Endothelial cell of umbilical vein (primary cell): ENCODE data around the gene RPS6KA3. TPM values are rescaled to one million over a fixed set of nuclear protein-coding genes. Genes with fewer than 3 reads are reported as not detected.

Experiments used
- BruUV-seq: library from RNA; stranded (reverse); fragments of 400-500 nt; replicated peaks from 2 replicates; lab custom pipeline; 2021; lab: Mats Ljungman, UMichigan
- CTCF ChIA-PET: fragments of 300-600, 350-600 bp; sonication (Branson Sonifier 250); formaldehyde crosslinking; loops from one replicate; lab custom pipeline; 2021; ENCODE audit warnings: antibody characterized with exemption, inconsistent platforms; lab: Charles Lee
- POLR2A ChIA-PET: fragments of 300-600, 350-600 bp; sonication (Branson Sonifier 250); formaldehyde crosslinking; loops from one replicate; lab custom pipeline; 2021; ENCODE audit warnings: antibody characterized with exemption, inconsistent platforms; lab: Charles Lee
- DNase-seq: peaks from one replicate; pipeline ENCODE4 v3.0.0-alpha.2; 2011; ENCODE audit warnings: low read depth, low spot score
- FAIRE-seq: peaks from 2 replicates; lab custom pipeline; 2011; peaks lifted over from hg19 to GRCh38; lab: Jason Lieb, UNC
- H2AFZ ChIP-seq: 2 replicates; pipeline ENCODE4 v1.6.0; 2012; ENCODE audit warnings: low read depth, low read length, control low read depth, inconsistent platforms
- H3K27ac ChIP-seq: 2 replicates; pipeline ENCODE4 v1.5.1; 2011; ENCODE audit warnings: low read depth, mild to moderate bottlenecking, control low read depth, low read length, moderate library complexity; ENCODE audit not compliant: insufficient read depth
- H3K27me3 ChIP-seq, 2 experiments: 2 replicates each; pipeline versions ENCODE4 v1.6.0 to v1.6.1; 2011; ENCODE audit warnings: low read length in 2 of 2, mixed read lengths in 1 of 2; ENCODE audit not compliant: control insufficient read depth in 2 of 2, insufficient read depth in 2 of 2
- H3K36me3 ChIP-seq, 2 experiments: 2 replicates in 1 of 2; 3 replicates in 1 of 2; pipeline ENCODE4 v1.5.1; 2011; ENCODE audit warnings: low read length in 2 of 2, mild to moderate bottlenecking in 1 of 2, moderate library complexity in 1 of 2; ENCODE audit not compliant: control insufficient read depth in 2 of 2, insufficient read depth in 2 of 2; ENCODE audit errors: extremely low read depth in 1 of 2
- H3K4me1 ChIP-seq: 3 replicates; pipeline ENCODE4 v1.5.1; 2011; ENCODE audit warnings: mild to moderate bottlenecking, low read length; ENCODE audit not compliant: control insufficient read depth, insufficient read depth; ENCODE audit errors: extremely low read depth
- H3K4me2 ChIP-seq: 2 replicates; pipeline ENCODE4 v1.6.1; 2011; ENCODE audit warnings: low read length, control low read depth, mixed read lengths; ENCODE audit not compliant: insufficient read depth
- H3K4me3 ChIP-seq, 3 experiments: fragments of 200-600 bp in 1 of 3; sonication (generic), shearing (Covaris generic) in 1 of 3; replicated peaks in 1 of 3; 2 replicates each; pipeline ENCODE4 v1.5.1; 2011 to 2016; ENCODE audit warnings: control low read depth in 3 of 3, low read length in 3 of 3, mild to moderate bottlenecking in 2 of 3, inconsistent platforms in 1 of 3, low read depth in 1 of 3, moderate library complexity in 1 of 3; ENCODE audit not compliant: insufficient read depth in 1 of 3
- H3K79me2 ChIP-seq: 2 replicates; pipeline ENCODE4 v1.6.0; 2012; ENCODE audit warnings: low read length, inconsistent platforms; ENCODE audit not compliant: control insufficient read depth, insufficient read depth
- H3K9ac ChIP-seq: replicated peaks from 2 replicates; pipeline ENCODE3; 2011; ENCODE audit warnings: low read length, control low read depth; ENCODE audit not compliant: insufficient read depth; ENCODE audit errors: extremely low read depth
- H3K9me1 ChIP-seq: replicated peaks from 3 replicates; pipeline ENCODE4 v1.6.0; 2011; ENCODE audit warnings: mild to moderate bottlenecking, low read length; ENCODE audit not compliant: control insufficient read depth, insufficient read depth; ENCODE audit errors: extremely low read depth
- H3K9me3 ChIP-seq: replicated peaks from 2 replicates; pipeline ENCODE4 v1.5.1; 2012; ENCODE audit warnings: low read length, inconsistent platforms; ENCODE audit not compliant: control insufficient read depth, insufficient read depth
- H4K20me1 ChIP-seq: replicated peaks from 2 replicates; pipeline ENCODE3; 2011; ENCODE audit warnings: mild to moderate bottlenecking, low read length; ENCODE audit not compliant: control insufficient read depth, insufficient read depth; ENCODE audit errors: extremely low read depth
- CTCF ChIP-seq, 2 donors: IDR thresholded peaks; 1 replicate in 1 of 2; 2 replicates in 1 of 2; pipeline ENCODE4 v1.5.1; 2011; ENCODE audit warnings: low read length in 2 of 2, mild to moderate bottlenecking in 2 of 2, moderate library complexity in 2 of 2, control low read depth in 1 of 2, inconsistent platforms in 1 of 2, low read depth in 1 of 2; ENCODE audit not compliant: insufficient read depth in 1 of 2; ENCODE audit errors: extremely low read depth in 1 of 2
- EZH2 ChIP-seq: IDR thresholded peaks from 2 replicates; pipeline ENCODE4 v1.6.1; 2012; ENCODE audit warnings: borderline replicate concordance, low read depth, mild to moderate bottlenecking, moderate library complexity, low read length, inconsistent platforms; ENCODE audit not compliant: severe bottlenecking
- FOS ChIP-seq: IDR thresholded peaks from 2 replicates; pipeline ENCODE4 v1.6.1; 2011; ENCODE audit warnings: mild to moderate bottlenecking, low read length, moderate library complexity, borderline replicate concordance; ENCODE audit not compliant: insufficient read depth
- GATA2 ChIP-seq: IDR thresholded peaks from 2 replicates; pipeline ENCODE4 v1.7.0; 2011; ENCODE audit warnings: low read depth, mild to moderate bottlenecking, moderate library complexity, mixed read lengths, low read length; ENCODE audit not compliant: insufficient read length, insufficient read depth
- MAX ChIP-seq: IDR thresholded peaks from 2 replicates; pipeline ENCODE4 v1.6.1; 2011; ENCODE audit not compliant: insufficient read depth, insufficient read length
- MYC ChIP-seq: IDR thresholded peaks from one replicate; pipeline ENCODE4 v1.6.1; 2011; ENCODE audit warnings: mild to moderate bottlenecking, low read depth, low read length
- POLR2A ChIP-seq: IDR thresholded peaks from 2 replicates; pipeline ENCODE4 v1.6.1; 2012; ENCODE audit warnings: low read depth, mild to moderate bottlenecking, control low read depth, low read length
- POLR2AphosphoS5 ChIP-seq: IDR thresholded peaks from 2 replicates; pipeline ENCODE4 v1.6.1; 2012; ENCODE audit warnings: low read depth, mild to moderate bottlenecking, control low read depth, low read length, moderate library complexity; ENCODE audit not compliant: insufficient read depth
- dilution Hi-C: fragments of 300-500 bp; cut with MboI; formaldehyde crosslinking; loops from one replicate; pipeline ENCODE4 v1.15.0; 2019; ENCODE audit warnings: low sequenced_read_pairs; ENCODE audit not compliant: extremely low pct_ligation_motif_present
- intact Hi-C: fragments of 100-400 bp; cut with micrococcal nuclease; formaldehyde crosslinking; loops from one replicate; pipeline ENCODE4 v1.10.0; 2022
- polyA plus RNA-seq, 4 experiments: library from polyadenylated mRNA; depleted of rRNA in 3 of 4; stranded (reverse) in 3 of 4; unstranded in 1 of 4; fragments of >200 nt; gene quantifications; 2 replicates each; pipeline versions ENCODE4 v1.2.1 to v1.2.3, GENCODE V29; 2011 to 2012; ENCODE audit warnings: missing spikeins in 1 of 4
- total RNA-seq: library from RNA; stranded (reverse); gene quantifications from 2 replicates; pipeline ENCODE4 v1.2.3, GENCODE V29; 2021

RPS6KA3 gene
- total and polyA plus RNA-seq, 2 donors (not counting 3 experiments of a cell fraction or from before 2014, with no cell fraction given) = 24.4 to 61.6 TPM

- Histone ChIP-seq H3K9ac (no peak overlapping the region), H3K79me2 (peaks cover 32% of the 10 kb centered on the region), H2AFZ (no peak overlapping the region), H3K36me3 (peaks cover 0 to 2% of the 10 kb centered on the region in 2 experiments), H3K4me1 (peaks cover 22% of the 10 kb centered on the region), H3K27me3 (no peaks in the 10 kb centered on the region), H3K27ac (no peak overlapping the region), H3K4me2 (no peak overlapping the region), H3K9me1 (no peaks in the 10 kb centered on the region), H3K9me3 (no peaks in the 10 kb centered on the region), H4K20me1 (no peaks in the 10 kb centered on the region), H3K4me3 (no peak overlapping the region)
- FAIRE-seq (peak; percentile 15), DNase-seq (no peak)
- no TSS peak for BruUV-seq
- POLR2A ChIA-PET = no interaction called here
- dilution Hi-C loops = no loop called here
- no peak for TF ChIP-seq POLR2AphosphoS5
- TF ChIP-seq MYC = no peak
- TF ChIP-seq CTCF (IDR thresholded peaks at IDR 0.05; ENCODE audit: extremely low read depth in 1 of 2, insufficient read depth in 1 of 2, low read depth in 1 of 2, low read length in 2 of 2) = no peak
- no peak for TF ChIP-seq EZH2
- TF ChIP-seq GATA2 = no peak
- no peak for TF ChIP-seq FOS
- no peak for TF ChIP-seq MAX
- TF ChIP-seq POLR2A = no peak
- intact Hi-C loops = loop anchor here (5.0 kb wide), 2 partner anchors 124 to 1384 kb away; partner anchors contain the start of gene RPS6KA3
- CTCF ChIA-PET = no interaction called here
Observed at GRCh38 chrX:20143111-20143510, 123.6 kb downstream of the RPS6KA3 start.
